Activated CD4-positive, alpha-beta T cell treated with anti-CD3 and anti-CD28 coated beads for 36 hours (primary cell): ENCODE data around the gene KIF6. TPM values are rescaled to one million over a fixed set of nuclear protein-coding genes. Genes with fewer than 3 reads are reported as not detected.

Experiments
- ATAC-seq: fragments of 200-7000 bp; cut with Tn5 transposase; one replicate; pipeline ENCODE4 v1.10.0; 2021; ENCODE audit warnings: mild to moderate bottlenecking, moderate library complexity
- CTCF ChIA-PET: fragments of 350-600 bp; sonication (Branson Sonifier 250); formaldehyde crosslinking; loops from one replicate; lab custom pipeline; 2021; ENCODE audit warnings: antibody characterized with exemption; lab: Charles Lee
- POLR2A ChIA-PET: fragments of 350-600 bp; sonication (Branson Sonifier 250); formaldehyde crosslinking; loops from one replicate; lab custom pipeline; 2021; ENCODE audit warnings: antibody characterized with exemption, inconsistent platforms; lab: Charles Lee
- DNase-seq: peaks from one replicate; pipeline ENCODE4 v3.0.0-alpha.2; 2020
- H3K27ac Mint-ChIP-seq: one replicate; pipeline ENCODE4 v1.8.0; 2021; ENCODE audit warnings: mixed read lengths
- H3K27me3 Mint-ChIP-seq: one replicate; pipeline ENCODE4 v1.8.0; 2021; ENCODE audit warnings: mixed read lengths
- H3K36me3 Mint-ChIP-seq: one replicate; pipeline ENCODE4 v1.8.0; 2021; ENCODE audit warnings: low read depth, mixed read lengths
- H3K4me1 Mint-ChIP-seq: one replicate; pipeline ENCODE4 v1.8.0; 2021; ENCODE audit warnings: mixed read lengths
- H3K4me3 Mint-ChIP-seq: one replicate; pipeline ENCODE4 v1.8.0; 2021; ENCODE audit warnings: mild to moderate bottlenecking, moderate library complexity, mixed read lengths
- H3K9me3 Mint-ChIP-seq: one replicate; pipeline ENCODE4 v1.8.0; 2021; ENCODE audit warnings: low read depth, mixed read lengths
- intact Hi-C, 2 experiments: fragments of 100-400 bp; cut with DNase I in 1 of 2; cut with micrococcal nuclease in 1 of 2; formaldehyde crosslinking; loops; one replicate each; pipeline versions ENCODE4 v1.14.2 to v1.15.1; 2022 to 2024; cut with DNase I, micrococcal nuclease
- total RNA-seq, 2 experiments: library from RNA; stranded (reverse); gene quantifications; one replicate each; pipeline ENCODE4 v1.2.3, GENCODE V29; 2021

The KIF6 gene
- total RNA-seq, 2 experiments from 2014 or later = 0.43 to 0.49 TPM

DNA sequence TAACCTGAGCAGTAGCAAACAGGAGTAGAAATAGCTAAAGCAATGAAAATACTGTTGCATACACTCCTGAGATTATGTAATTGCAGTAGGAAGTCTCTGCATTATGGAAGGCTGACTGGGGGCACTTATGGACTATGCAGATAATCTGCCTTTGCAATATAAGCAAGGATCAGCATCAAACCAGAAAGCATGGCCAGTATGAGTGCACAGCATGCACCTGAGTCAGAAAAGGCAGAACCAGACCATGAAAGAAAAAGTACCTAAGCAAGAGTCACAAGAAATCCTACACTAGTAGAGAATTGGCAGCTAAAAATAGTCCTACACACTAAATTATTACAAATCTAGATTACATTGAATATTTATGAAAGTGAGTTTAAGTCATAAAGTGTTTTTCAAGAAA is 164.3 kb downstream of the KIF6 start:
- ChIA-PET POLR2A (no interaction called here), CTCF (no interaction called here)
- intact Hi-C loops = no loop called here
- Mint-ChIP-seq H3K4me3 (no peak overlapping the region), H3K36me3 (no peaks in the 10 kb centered on the region), H3K9me3 (no peaks in the 10 kb centered on the region), H3K27ac (no peak overlapping the region), H3K27me3 (peaks cover 8% of the 10 kb centered on the region), H3K4me1 (no peaks in the 10 kb centered on the region)
- ATAC-seq (no peak), DNase-seq (no peak)

DNA sequence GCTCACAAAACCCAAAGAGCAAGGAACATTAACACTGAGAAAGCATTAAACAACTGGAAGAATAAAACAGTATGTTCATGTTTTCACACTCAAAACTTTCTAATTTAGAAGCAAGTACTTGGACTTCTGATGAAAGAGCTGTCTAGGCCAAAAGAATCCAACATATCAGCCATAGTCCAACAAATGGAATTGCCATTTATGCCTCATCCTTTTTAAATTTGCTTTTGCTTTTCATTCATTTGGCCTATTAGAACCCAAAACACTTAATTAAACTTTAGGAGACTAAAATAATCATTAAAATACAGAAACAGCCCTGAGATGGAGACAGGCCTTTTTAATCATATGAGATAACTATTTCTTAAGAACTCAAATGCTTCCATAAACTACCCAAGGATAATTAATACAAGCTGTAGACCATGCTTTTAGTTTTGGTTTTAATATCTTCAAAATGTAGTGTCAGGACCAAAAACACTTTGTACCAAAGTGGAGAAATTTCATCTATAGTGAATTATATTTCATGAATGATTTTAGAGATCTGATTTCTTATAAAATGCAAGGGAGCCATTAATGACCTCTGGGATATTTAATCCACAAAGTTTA is 166.5 kb downstream of the KIF6 start:
- DNase-seq = no peak
- no peak overlapping the region for H3K27ac Mint-ChIP-seq
- ChIA-PET POLR2A (no interaction called here), CTCF (interaction anchor here (0.8 kb wide), 1 partner anchor 13 kb away, joined by 3 read pairs; no protein-coding TSS in a partner anchor)
- H3K4me1 Mint-ChIP-seq = no peaks in the 10 kb centered on the region
- H3K4me3 Mint-ChIP-seq = no peak overlapping the region
- H3K27me3 Mint-ChIP-seq = peaks cover 12% of the 10 kb centered on the region
- no peaks in the 10 kb centered on the region for H3K36me3 Mint-ChIP-seq
- H3K9me3 Mint-ChIP-seq = no peaks in the 10 kb centered on the region
- no peak for ATAC-seq
- intact Hi-C loops = no loop called here

- Mint-ChIP-seq H3K9me3 (no peaks in the 10 kb centered on the region), H3K27ac (no peak overlapping the region), H3K4me1 (no peaks in the 10 kb centered on the region), H3K36me3 (no peaks in the 10 kb centered on the region), H3K4me3 (no peak overlapping the region), H3K27me3 (peaks cover 12% of the 10 kb centered on the region)
- DNase-seq = no peak
- POLR2A ChIA-PET = no interaction called here
- no peak for ATAC-seq
- CTCF ChIA-PET = interaction anchor here (0.8 kb wide), 1 partner anchor 13 kb away, joined by 3 read pairs; no protein-coding TSS in a partner anchor
- intact Hi-C loops = no loop called here
These were observed 167.1 kb downstream of the KIF6 start for GRCh38 chr6:39558079-39558478.

DNA sequence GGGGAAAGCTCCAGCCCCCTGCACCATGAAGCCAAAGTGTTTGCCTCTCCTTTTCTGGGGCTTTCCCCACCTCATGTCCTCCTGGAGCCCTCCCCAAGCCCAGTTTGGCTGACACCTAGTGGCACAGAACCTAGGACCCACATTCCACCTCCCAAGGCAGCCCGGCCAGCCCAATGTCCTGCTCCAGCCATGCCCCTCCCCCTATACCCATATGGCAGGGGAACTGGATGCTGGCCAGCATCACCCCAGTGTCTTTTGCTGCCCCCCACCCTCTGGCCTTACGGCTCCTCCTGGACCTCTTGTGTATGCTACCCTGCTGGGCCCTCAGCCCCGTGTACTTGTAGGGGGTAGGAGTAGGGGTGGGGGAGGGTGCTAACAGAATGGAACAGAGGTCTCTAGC is 170.1 kb downstream of the KIF6 start:
- H3K4me3 Mint-ChIP-seq = no peak overlapping the region
- H3K9me3 Mint-ChIP-seq = no peaks in the 10 kb centered on the region
- intact Hi-C loops = no loop called here
- no peak overlapping the region for H3K27ac Mint-ChIP-seq
- no peaks in the 10 kb centered on the region for H3K36me3 Mint-ChIP-seq
- H3K4me1 Mint-ChIP-seq = no peaks in the 10 kb centered on the region
- DNase-seq (no peak), ATAC-seq (no peak)
- CTCF ChIA-PET = no interaction called here
- POLR2A ChIA-PET = interaction anchor here (0.5 kb wide), 1 partner anchor 145 kb away, joined by 3 read pairs; no protein-coding TSS in a partner anchor
- H3K27me3 Mint-ChIP-seq = peaks cover 15% of the 10 kb centered on the region

DNA sequence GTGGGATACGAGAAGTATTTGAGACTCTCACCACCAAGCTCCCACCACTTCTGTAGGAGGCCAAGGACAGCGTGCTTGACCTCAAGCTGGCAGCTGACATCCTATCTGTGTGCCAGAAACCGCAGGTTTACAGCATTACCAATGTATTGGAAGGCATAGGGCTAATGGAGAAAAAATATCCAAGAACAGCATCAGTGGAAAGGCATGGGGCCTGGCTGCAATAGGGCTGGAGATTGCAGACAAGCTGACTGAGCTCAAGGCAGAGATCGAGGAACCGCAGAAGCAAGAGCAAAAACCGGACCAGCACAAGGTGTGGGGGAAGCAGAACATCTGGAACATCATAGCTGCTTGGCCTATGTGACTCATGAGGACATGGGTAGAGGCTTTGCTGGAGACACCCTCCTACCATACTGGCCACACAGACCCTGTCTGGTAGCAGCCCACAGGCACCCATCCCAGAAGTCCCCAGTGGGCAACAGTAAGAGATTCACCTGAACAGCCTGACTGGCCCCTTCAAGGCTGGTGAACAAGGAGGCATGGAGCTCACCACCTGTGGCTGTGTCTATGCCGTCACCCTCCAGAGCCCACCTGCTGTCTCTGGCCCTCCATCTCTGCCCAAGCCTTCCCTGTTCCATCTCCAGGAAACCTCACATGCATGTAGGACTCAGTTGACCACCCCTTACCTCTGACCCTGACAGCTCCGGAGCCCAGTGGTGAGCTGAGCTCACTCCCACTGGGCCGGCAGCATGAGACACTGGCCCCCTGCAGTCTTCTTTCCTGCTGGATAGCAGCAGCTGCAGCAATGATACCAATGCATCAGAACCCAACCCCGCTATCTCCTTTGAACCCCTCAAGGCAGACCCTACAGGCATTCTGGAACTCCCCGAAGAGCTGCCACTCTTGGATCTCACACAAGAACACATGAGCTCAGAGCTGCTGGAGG is 171.1 kb downstream of the KIF6 start:
- no peak overlapping the region for H3K4me3 Mint-ChIP-seq

GRCh38 chr6:39553029-39553428 is 172.2 kb downstream of the KIF6 start:
- intact Hi-C loops = no loop called here
- Mint-ChIP-seq H3K27me3 (peaks cover 21% of the 10 kb centered on the region), H3K4me1 (no peaks in the 10 kb centered on the region), H3K4me3 (no peak overlapping the region), H3K9me3 (no peaks in the 10 kb centered on the region), H3K27ac (no peak overlapping the region), H3K36me3 (no peaks in the 10 kb centered on the region)
- ChIA-PET POLR2A (interaction anchor here (0.6 kb wide), 1 partner anchor 64 kb away, joined by 3 read pairs; no protein-coding TSS in a partner anchor), CTCF (interaction anchor here (0.6 kb wide), 1 partner anchor 182 kb away, joined by 3 read pairs; no protein-coding TSS in a partner anchor)
- ATAC-seq (no peak), DNase-seq (no peak)

More for the DNA sequence above, 171.1 kb downstream of the KIF6 start:
- ATAC-seq = no peak
- H3K27ac Mint-ChIP-seq = no peak overlapping the region
- H3K36me3 Mint-ChIP-seq = no peaks in the 10 kb centered on the region
- DNase-seq = no peak
- intact Hi-C loops = no loop called here
- H3K27me3 Mint-ChIP-seq = peaks cover 21% of the 10 kb centered on the region
- no peaks in the 10 kb centered on the region for H3K9me3 Mint-ChIP-seq
- ChIA-PET POLR2A (no interaction called here), CTCF (no interaction called here)
- H3K4me1 Mint-ChIP-seq = no peaks in the 10 kb centered on the region

DNA sequence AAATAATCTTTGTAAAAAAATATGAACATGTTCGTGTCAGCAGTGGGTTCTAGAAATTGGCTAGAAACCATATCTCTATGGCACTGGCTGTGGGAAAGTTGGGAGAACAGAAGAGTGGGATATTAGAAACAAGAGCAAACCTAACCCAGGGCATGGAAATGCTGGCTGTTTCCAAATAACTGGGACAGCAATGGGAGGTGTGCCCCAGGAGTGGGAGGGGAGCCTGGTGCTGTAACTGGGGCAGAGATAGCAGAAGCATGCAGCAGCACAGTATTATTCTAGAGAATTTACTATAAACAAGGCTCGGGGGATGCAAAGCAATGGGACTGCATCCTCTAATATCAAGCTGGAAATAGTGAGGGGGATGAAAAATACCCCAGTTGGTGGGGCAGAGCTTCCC is 175.0 kb downstream of the KIF6 start:
- ChIA-PET POLR2A (no interaction called here), CTCF (interaction anchor here (0.6 to 1.1 kb wide), 2 partner anchors 61 to 164 kb away, joined by 3 read pairs; no protein-coding TSS in a partner anchor)
- Mint-ChIP-seq H3K27ac (no peak overlapping the region), H3K4me3 (no peak overlapping the region), H3K9me3 (no peaks in the 10 kb centered on the region), H3K27me3 (peaks cover 28% of the 10 kb centered on the region), H3K4me1 (no peaks in the 10 kb centered on the region), H3K36me3 (no peaks in the 10 kb centered on the region)
- intact Hi-C loops = no loop called here
- ATAC-seq (no peak), DNase-seq (no peak)

DNA sequence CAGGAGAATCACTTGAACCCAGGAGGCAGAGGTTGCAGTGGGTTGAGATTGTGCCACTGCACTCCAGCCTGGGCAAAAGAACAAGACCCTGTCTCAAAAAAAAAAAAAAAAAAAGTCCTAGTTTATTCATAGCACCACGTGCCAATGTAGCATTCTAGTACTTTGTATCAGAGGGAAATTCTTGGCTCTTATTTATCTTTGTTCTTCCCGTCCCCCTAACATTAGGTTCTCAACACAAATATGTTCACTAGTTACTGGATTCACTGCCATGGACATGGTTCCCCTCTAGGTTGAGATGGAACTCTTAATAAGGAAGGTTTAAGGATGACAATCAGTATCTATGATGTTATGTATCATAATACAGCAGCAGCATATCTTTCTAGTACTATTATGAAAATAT is 178.5 kb downstream of the KIF6 start:
- Mint-ChIP-seq H3K9me3 (no peaks in the 10 kb centered on the region), H3K4me3 (no peak overlapping the region), H3K27me3 (peaks cover 29% of the 10 kb centered on the region), H3K36me3 (no peaks in the 10 kb centered on the region), H3K27ac (no peak overlapping the region), H3K4me1 (no peaks in the 10 kb centered on the region)
- ChIA-PET POLR2A (no interaction called here), CTCF (no interaction called here)
- ATAC-seq (no peak), DNase-seq (no peak)
- intact Hi-C loops = no loop called here

DNA sequence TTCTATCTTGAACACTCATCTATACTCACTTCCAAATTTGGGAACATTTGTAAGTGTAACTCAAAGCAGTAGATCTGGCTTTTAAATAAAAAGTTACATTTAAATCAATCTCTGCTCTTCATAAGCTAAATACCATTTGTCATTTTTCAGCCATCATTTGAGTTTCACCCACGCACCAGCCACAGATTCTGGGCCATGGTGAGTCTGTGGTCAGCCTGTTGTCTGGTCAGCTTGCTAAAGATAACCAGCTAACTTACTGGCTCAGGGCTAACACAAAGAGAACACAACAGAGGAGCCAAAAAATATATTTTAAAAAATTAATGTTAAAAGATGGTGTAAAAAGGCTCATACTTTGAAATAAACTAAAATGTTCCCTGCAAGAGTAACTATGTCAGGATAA is 181.3 kb downstream of the KIF6 start:
- ChIA-PET CTCF (interaction anchor here (1.1 kb wide), 1 partner anchor 25 kb away, joined by 3 read pairs; no protein-coding TSS in a partner anchor), POLR2A (no interaction called here)
- ATAC-seq (no peak), DNase-seq (no peak)
- Mint-ChIP-seq H3K4me3 (no peak overlapping the region), H3K9me3 (no peaks in the 10 kb centered on the region), H3K36me3 (no peaks in the 10 kb centered on the region), H3K27ac (no peak overlapping the region), H3K27me3 (peaks cover 17% of the 10 kb centered on the region), H3K4me1 (no peaks in the 10 kb centered on the region)
- intact Hi-C loops = no loop called here

DNA sequence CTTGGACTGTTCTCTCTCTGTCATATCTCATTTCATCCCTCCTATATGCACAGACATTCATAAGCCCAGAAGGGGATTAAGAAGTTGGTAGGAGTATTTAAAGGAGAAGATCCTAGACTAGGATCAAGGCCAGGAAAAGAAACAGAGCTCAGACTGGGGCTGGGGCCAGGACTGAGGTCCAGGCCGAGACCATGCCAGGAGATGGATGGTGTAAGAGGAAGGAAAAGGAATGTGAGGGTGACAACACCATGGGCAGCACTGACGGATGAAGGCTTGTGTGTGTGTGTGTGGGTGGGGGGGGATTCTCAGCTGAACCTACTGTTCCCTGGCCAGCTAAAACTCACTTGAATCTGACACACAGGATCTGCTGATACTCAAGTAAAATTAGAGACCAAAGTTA is 182.1 kb downstream of the KIF6 start:
- Mint-ChIP-seq H3K4me1 (no peaks in the 10 kb centered on the region), H3K9me3 (no peaks in the 10 kb centered on the region), H3K4me3 (no peak overlapping the region), H3K27ac (no peak overlapping the region), H3K27me3 (peaks cover 17% of the 10 kb centered on the region), H3K36me3 (no peaks in the 10 kb centered on the region)
- ATAC-seq (no peak), DNase-seq (no peak)
- POLR2A ChIA-PET = no interaction called here
- intact Hi-C loops = no loop called here
- CTCF ChIA-PET = interaction anchor here (1.1 kb wide), 1 partner anchor 24 kb away, joined by 3 read pairs; no protein-coding TSS in a partner anchor

DNA sequence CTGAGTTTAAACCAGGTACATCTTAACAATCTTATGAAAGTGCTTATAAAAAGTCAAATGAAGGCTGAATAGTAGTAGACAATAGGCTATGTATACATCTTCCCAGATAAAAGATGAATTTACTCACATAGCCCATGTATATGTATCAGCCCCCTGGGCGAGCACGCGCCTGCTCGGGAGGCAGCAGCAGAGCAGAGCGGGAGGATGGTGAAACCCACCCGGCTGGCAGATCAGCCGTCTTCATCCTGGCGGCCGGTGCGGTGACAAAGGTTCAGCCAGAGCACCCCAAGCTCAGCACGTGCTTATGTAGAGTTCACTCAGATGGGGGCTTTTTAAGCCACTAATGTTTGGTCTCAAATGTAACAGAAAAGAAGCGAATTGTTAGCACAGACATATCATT is 184.8 kb downstream of the KIF6 start:
- DNase-seq (no peak), ATAC-seq (no peak)
- H3K4me3 Mint-ChIP-seq = no peak overlapping the region
- POLR2A ChIA-PET = no interaction called here
- H3K9me3 Mint-ChIP-seq = no peaks in the 10 kb centered on the region
- CTCF ChIA-PET = no interaction called here
- intact Hi-C loops = no loop called here
- H3K4me1 Mint-ChIP-seq = no peaks in the 10 kb centered on the region
- H3K27me3 Mint-ChIP-seq = peaks cover 7% of the 10 kb centered on the region
- H3K36me3 Mint-ChIP-seq = no peaks in the 10 kb centered on the region
- H3K27ac Mint-ChIP-seq = no peak overlapping the region
